Amniotic epithelial cell (primary cell): ENCODE results near the gene RPL26.
"Not testable (repeated sequence)": the region's sequence is repeated elsewhere in the genome, so short reads cannot be mapped to it uniquely, and the experiment has no call there.

ENCODE experiments used
- DNase-seq: peaks from one replicate; pipeline ENCODE4 v3.0.0-alpha.2; 2010; ENCODE audit warnings: low read depth

RPL26 gene

DNA sequence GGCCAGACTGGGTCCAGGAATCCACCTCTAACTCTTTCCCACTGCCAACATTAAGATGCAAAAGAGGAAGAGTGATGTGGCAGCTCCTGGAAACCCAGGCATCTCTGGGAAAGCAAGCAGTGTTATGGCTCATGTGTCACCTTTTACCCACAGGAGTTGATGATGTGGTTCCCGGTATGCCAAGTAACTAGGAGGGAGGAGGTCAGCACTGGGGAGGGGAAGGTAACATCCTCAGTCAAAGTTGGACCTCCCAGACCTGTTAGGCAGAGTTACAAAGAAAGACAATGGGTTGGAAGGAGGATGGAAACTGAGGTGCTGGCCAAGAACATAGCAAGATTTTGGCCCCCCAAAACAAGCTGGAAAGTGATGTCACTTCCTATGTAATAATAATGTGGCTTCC lies 17.9 kb downstream of the RPL26 start:
- peak; percentile 58 for DNase-seq

DNA sequence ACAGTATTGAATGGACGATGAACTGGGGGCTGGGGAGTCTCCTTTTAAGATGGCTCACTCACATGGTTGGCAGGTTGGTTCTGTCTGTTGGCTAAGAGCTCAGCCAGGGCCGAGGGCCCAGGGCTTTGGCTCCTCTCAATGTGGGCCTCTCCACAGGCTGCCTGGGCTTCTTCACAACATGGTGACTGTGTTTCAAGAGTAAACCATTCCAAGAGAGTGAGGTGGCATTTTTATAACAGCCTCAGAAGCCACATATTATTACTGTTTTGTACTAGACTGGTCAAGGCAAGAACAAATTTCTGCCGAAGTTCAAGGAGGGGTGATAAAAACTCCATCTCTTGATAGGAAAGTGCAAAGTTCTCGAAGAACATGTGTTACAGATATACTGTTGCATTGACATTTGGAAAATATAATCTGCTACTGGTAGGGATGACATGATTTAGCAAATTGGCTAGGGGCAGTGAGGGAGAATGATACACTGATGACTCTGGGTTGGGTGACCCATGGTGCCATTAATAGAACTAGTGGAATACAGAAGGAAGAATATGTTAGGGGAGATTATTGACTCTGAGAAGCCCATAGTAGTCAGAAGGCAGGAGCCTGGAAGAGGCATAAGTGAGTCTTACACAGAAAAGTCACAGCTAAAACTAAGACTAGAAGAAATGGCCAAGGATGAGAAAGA lies 20.2 kb downstream of the RPL26 start:
- DNase-seq = peak; percentile 72

DNA sequence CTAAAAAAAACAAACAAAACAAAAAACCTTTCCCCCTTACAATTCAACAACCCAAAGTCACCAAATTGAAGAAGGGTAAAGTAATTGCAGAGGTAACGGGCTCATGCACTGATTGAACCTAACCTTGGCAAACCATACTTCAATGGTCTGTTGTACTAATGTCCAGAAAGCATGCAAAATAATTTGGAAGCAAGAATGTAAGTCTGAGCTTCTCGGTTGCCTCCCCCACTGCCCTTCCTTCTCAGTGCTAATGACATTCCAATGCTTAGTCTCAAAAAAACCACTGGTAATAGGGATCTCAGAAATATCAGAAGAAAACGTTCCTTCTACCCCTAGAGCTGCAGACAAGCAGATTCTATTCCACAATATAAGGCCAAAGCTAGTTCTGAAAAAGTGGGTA lies 22.2 kb downstream of the RPL26 start:
- DNase-seq = no peak

DNA sequence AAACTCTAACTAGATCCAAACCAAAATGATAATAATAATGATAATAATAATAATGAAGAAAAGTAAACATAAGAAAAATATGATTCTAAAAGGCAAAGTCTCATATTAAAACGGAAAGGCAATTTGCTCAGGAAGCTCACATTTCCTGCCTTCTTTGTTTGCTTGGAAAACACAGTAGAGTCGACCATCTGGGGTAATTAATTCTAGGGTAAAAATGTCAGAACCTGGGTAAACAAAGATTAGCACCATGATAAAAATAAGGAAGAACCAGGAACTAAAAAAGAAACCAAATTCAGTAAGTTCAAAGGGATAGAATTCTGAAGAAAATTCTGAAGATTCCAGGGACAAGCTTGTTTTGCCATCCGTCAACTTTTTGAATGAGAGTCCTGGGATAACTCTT lies 22.7 kb downstream of the RPL26 start:
- DNase-seq = peak; percentile 20

DNA sequence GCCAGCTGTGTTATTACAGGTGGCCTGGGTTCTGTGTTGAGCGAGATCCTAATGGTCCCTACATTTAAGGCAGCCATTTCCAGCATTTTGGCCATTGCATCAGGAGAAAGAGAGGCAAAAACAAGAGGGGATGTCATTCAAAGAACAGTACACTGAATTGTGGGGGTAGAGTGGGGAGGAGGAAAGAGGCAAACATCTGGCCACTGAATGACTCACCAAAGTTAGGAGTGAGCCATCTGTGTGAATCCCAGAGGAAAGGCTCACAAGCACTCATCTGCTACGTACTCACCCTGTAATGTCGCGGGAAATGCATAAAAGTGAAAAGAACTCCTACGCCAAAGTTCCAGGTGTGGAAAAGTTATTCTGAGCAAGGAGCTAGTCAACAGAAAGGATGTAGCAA lies 23.2 kb downstream of the RPL26 start:
- peak; percentile 88 for DNase-seq

DNA sequence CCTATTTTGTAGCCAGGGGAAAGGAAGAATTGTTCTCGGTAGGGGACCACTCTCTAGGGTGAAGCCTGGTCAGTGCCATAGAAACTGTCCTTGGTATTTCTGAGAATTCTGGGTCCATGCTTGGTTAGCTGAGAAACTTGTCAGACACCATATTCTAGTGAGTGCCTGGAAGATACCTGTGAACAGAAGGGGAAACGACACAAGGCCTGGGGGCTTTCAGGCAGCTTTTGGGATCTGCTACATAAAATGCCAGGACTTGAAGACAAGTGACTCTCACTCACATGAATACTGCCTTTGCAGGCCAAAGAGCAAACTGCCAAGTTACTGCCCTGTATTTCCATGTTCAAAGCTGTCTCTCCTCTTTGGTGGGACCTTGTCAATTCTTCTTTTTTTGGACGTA lies 25.1 kb downstream of the RPL26 start:
- DNase-seq = no peak

DNA sequence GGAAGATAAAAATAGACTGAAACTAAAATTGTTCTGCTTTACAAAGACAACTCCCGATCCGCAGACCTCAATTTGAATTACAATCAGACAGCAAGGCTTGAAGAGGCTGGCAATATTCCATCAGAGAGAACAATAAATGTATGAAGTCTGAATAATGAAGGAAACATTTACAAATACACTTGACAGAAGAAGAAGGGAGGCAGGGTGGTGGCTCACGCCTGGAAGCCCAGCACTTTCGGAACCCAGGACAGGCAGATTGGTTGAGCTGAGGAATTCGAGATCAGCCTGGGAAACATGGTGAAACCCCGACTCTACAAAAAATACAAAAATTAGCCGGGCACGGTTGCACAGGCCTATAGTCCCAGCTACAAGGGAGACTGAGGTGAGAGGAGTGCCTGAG lies 28.8 kb downstream of the RPL26 start:
- DNase-seq = no peak

DNA sequence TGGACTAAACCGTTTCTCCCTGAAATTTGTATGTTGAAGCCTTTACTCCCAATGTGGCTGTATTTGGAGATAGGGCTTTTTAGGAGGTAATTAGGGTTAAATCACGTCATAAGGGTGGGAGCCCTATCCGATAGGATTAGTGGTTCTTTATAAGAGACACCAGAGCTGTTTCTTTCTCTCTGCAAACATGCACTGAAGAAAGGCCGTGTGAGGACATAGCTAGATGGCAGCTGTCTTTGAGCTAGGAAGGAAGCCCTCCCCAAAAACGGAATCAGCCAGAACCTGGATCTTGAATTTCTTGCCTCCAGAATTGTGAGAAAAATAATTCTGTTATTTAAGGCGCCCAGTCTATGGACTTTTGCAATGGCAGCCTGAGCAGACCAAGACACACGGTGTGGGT lies 29.3 kb downstream of the RPL26 start:
- DNase-seq = no peak

DNA sequence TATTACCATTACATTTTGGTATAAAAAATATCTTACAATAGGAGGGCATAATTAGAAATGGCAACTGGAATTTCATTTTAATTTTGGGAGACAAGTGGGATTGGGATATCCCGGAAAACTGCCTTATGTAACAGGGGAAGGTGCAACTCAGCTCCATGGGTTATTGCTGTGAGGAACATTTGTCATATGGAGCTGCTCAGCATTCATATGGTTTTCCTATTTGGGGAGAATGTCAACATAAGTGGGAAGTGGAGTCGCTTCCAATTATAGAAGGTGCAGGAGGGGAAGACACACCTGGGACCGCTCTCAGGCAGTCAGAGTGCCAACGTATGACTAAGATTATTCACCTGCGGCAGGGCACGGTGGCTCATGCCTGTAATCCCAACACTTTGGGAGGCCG lies 32.7 kb downstream of the RPL26 start:
- no peak for DNase-seq

DNA sequence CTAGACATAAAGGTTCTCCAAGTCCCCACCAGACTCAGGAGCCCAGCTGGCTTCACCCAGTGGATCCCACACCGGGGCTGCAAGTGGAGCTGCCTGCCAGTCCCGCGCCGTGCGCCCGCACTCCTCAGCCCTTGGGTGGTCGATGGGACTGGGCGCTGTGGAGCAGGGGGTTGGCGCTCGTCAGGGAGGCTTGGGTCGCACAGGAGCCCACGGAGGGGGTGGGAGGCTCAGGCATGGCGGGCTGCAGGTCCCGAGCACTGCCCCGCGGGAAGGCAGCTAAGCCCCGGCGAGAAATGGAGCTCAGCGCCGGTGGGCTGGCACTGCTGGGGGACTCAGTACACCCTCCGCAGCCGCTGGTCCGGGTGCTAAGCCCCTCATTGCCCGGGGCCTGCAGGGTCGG lies 36.0 kb downstream of the RPL26 start:
- DNase-seq = not testable (repeated sequence)

DNA sequence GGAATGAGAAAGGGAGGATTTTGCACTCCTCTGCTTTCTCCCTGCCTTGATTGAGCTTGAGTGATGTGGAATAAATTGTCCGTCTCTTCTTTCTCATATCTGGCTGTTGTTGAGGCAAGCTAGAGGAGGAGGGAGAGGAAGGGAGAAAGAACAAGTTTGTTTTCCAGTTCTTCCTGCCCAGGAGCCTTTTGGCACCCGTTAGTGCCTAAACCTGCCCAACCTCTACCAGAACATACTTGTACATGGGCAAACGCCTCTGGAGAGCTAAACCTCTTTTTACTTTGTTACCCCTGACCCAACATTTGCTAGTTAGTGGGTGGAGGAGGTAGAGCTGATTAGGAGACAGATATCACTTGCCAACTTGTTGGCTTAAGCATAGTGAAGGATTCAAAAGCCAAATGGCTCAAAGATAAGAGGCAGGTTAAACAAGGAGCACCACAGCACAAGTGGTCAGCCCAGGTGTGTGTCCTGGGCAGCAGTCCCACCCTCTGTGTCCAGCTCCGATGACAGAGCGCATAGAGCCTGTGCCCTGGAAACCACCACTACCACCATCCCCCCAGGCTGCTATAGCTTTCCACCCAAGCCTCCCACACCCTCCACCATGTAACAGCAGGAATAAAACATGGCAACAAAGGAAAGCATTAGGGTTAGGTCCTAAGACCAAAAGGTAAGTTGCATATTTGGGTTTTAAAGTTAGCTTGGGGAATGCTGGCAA lies 36.9 kb downstream of the RPL26 start:
- DNase-seq = no peak

DNA sequence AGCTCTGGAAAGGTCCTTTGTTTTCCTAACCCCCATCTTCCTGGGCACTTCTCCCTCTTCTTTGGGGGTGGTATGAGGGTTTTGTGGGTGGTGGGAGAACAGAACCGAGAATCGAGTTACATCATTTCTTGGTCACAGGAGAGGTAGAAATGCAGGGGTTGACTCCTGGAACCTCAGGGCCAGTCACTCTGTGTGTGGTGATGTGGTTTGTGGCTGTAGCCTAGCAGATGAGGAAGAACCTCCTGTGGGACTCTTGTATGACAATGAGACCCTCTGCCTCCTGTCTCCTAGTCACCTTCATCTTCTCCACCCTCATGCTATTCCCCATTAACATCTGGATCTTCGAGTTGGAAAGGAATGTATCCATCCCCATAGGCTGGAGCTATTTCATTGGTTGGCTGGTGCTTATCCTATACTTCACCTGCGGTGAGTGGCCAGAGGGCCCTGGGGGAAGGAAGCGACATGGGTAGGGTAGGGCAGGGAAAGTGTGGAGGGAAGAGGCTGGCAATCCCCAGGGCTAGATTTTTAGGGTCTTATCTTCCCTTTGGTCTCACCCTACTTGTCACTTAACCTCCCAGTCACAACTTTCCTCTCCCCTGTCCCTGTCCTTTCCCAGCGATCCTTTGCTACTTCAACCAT lies 37.8 kb downstream of the RPL26 start:
- no peak for DNase-seq

DNA sequence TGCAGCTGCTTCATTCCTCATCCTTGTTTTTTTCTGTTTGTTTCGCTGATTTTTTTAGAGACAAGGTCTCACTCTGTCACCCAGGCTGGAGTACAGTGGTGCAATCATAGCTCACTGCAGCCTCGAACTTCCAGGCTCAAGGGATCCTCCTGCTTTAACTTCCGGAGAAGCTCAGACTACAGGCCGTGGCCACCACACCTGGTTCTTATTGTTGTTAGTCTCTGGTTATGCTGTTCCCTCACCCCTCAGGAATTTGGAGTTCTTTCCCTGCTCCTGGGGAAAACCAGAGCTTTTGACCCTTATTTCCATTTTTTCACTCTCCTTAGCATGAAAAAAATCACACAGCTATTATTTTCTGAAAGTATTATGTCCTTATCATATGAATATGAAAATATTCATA lies 41.5 kb downstream of the RPL26 start:
- no peak for DNase-seq

DNA sequence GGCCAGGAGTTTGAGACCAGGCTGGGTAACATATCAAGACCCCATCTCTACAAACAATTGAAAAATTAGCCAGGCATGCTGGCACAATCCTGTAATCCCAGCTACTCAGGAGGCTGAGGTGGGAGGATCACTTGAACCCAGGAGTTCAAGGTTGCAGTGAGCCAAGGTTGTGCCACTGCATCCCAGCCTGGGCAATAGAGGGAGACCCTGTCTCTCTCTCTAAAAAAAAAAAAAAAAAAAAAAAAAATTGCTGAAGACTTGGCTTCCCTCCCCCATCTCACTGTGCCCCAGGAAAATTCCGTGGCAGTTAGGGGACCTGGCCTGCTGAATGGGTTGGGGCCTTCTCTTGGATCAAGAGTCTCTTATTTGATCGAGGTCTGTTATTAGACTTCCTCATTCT lies 43.5 kb downstream of the RPL26 start, which contains the start of gene ODF4:
Gene ODF4, plus strand, starts transcription at position 301 of the 400 bp plus-strand sequence. CDS start 212 bp downstream, outside the sequence.
- no peak for DNase-seq

DNA sequence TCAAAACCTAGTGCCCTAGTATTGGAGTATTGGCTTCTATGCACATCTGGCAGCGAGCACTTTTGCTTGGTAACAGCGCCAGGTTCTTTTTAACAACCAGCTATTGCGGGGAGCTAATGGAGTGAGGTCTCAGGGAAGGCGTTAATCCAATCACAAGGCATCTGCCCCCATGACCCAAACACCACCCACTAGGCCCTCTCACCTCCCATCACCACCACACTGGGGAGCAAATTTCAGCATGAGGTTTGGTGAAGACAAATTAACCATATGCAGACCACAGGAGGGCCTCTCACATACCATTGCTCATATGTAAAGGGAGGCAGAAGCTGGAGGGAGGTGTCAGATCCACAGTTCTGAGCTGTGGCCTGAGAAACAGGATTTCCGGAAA lies 44.2 kb downstream of the RPL26 start:
- no peak for DNase-seq

DNA sequence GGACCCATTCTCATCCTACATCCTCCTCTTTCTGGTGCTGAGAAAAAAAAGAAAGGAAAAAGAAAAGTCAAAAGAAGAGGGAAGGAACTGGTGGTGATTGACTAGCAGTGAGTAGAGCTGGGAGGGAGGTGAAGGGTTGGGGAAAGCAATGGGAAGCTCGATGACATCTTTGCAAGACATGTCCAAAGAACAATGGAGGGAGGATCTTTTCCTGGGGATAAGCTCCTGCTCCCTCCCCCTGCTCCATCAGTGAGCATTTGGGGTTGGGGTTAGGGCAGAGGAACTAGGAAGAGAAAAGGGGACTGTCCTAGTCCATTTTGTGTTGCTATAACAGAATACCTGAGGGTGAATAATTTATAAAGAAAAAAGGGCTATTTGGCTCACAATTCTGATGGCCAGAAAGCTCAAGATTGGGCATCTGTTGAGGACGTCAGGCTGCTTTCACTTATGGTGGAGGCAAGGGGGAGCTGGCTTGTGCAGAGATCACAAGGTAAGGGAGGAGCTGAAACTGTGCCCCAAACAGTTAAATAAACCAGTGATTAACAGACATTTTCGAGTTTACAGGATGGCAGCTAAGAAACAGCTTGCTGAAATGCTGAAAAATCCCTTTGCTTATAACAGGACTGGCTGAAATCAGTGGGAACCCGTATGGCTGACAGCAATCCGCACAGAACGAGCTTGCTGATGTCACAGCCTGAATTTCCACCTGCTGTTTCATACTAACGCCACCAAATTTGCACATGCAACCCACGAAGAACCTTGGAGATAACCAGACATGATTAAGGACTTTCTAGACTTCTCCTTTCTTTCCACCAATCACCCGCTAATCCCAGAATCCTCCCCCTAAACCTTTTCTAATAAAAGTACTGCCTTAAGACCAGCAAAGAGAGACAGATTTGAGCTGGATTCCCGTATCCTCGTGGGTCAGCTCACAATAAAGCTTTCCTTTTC lies 44.9 kb downstream of the RPL26 start:
- DNase-seq = no peak

DNA sequence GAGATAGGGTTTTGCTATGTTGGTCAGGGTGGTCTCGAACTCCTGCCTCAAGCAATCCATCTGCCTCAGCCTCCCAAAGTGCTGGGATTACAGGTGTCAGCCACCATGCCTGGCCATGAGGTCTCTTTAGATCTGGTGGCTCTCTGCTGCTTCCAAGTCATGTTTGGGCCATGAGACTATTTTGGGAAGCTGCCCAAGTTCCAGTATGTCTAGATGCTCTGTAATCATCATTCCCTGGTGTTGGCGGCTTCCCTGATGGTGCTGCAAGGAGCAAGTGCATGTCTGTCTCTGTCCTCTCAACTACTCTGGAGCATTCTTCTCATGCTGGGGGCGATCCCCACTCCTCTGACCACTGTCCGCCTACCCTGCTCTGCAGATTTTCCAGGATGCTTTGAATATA lies 49.7 kb downstream of the RPL26 start:
- DNase-seq = no peak

DNA sequence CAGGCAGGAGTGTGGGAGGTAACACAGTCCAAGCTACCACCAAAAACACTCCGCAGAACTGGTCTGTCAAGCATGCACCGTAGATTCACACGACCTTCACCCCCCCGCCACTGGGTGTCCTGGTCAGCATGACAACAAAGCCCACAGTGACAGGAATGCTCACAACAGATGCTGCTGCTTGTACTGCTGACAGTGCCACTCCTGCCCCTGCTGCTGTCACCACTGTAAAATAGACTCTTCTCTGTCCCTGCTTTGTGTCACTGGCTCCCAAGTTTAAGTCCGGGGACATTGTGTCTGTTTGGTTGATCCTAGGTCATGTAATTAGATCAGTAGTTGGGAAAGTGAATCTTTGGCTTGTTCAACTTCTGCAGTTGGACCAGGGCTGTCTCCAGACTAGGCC lies 50.3 kb downstream of the RPL26 start:
- no peak for DNase-seq

DNA sequence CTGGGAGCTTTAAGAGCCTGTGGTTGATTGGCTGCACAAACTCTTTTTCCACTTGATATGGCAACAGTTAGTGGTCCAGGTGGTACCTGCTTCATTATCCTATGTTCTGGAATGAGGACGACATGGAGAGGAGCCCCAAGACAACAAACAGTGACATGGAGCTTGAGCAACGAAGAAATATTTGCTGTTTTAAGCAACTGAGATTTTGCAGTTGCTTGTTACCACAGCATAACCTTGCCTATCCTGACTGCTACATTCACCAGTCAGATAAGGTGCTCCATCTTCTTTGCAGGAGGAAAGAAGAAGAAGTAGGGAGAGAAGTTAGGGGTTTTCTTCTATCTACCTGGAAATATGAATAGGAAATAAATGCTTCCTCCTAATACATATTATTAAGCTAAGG lies 50.9 kb downstream of the RPL26 start:
- DNase-seq = no peak
